Activated CD8-positive, alpha-beta T cell treated with anti-CD3 and anti-CD28 coated beads for 36 hours (primary cell): ENCODE measurements around the gene LEUTX. TPM values are rescaled to one million over a fixed set of nuclear protein-coding genes. Genes with fewer than 3 reads are reported as not detected.
"Not testable (repeated sequence)": the region's sequence is repeated elsewhere in the genome, so short reads cannot be mapped to it uniquely, and the experiment has no call there.

Experiments used
- ATAC-seq: fragments of 200-7000 bp; cut with Tn5 transposase; one replicate; pipeline ENCODE4 v1.10.0; 2021; ENCODE audit warnings: mild to moderate bottlenecking, moderate library complexity
- CTCF ChIA-PET: fragments of 350-600 bp; sonication (Branson Sonifier 250); formaldehyde crosslinking; loops from one replicate; lab custom pipeline; 2021; ENCODE audit warnings: antibody characterized with exemption; lab: Charles Lee
- POLR2A ChIA-PET: fragments of 350-600 bp; sonication (Branson Sonifier 250); formaldehyde crosslinking; loops from one replicate; lab custom pipeline; 2021; ENCODE audit warnings: antibody characterized with exemption; lab: Charles Lee
- DNase-seq: peaks from one replicate; pipeline ENCODE4 v3.0.0-alpha.2; 2020
- H3K27ac Mint-ChIP-seq: one replicate; pipeline ENCODE4 v1.8.0; 2021; ENCODE audit warnings: mild to moderate bottlenecking, mixed read lengths
- H3K27me3 Mint-ChIP-seq: one replicate; pipeline ENCODE4 v1.8.0; 2021; ENCODE audit warnings: mixed read lengths
- H3K36me3 Mint-ChIP-seq: one replicate; pipeline ENCODE4 v1.8.0; 2021; ENCODE audit warnings: low read depth, mixed read lengths
- H3K4me1 Mint-ChIP-seq: one replicate; pipeline ENCODE4 v1.8.0; 2021; ENCODE audit warnings: low read depth, mixed read lengths
- H3K4me3 Mint-ChIP-seq: one replicate; pipeline ENCODE4 v1.8.0; 2021; ENCODE audit warnings: mild to moderate bottlenecking, moderate library complexity, mixed read lengths
- H3K9me3 Mint-ChIP-seq: one replicate; pipeline ENCODE4 v1.8.0; 2021; ENCODE audit warnings: mixed read lengths
- intact Hi-C: fragments of 100-400 bp; cut with micrococcal nuclease; formaldehyde crosslinking; loops from one replicate; pipeline ENCODE4 v1.10.0; 2022
- total RNA-seq, 2 experiments: library from RNA; stranded (reverse); gene quantifications; one replicate each; pipeline ENCODE4 v1.2.3, GENCODE V29; 2021
- TF ChIP-seq, protein P1 (sequence below): fragments of 200-600 bp; IDR thresholded peaks from one replicate; pipeline ENCODE4 v1.8.0; 2022; ENCODE audit warnings: antibody characterized with exemption, mild to moderate bottlenecking

Gene LEUTX
- total RNA-seq, 2 experiments from 2014 or later: not detected

DNA sequence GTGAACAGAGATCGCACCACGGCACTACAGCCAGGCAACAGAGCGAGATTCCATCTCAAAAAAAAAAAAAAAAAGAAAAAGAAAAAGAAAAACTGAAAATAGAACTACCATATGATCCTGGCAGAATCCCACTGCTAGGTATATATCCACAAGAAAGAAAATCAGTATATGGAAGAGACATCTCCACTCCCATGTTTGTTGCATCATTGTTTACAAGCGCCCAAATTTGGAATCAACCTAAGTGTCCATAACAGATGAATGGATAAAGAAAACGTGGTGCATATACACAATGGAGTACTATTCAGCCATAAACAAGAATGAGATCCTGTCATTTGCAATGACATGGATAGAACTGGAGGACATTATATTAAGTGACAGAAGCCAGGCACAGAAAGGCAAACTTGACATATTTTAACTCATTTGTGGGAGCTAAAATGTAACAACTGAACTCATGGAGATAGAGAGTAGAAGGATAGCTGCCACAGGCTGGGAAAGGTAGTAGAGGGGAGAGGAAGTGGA, 29.3 kb downstream of the LEUTX start:
- POLR2A ChIA-PET: interaction anchor here (0.6 kb wide), 1 partner anchor 37 kb away, joined by 3 read pairs; no protein-coding TSS in a partner anchor
- CTCF ChIA-PET: interaction anchor here (0.7 to 2.6 kb wide), 3 partner anchors 11 to 36 kb away, joined by 3 to 16 read pairs (median 3); no protein-coding TSS in a partner anchor
- intact Hi-C loops: no loop called here

GRCh38 chr19:39808688-39809087, 30.0 kb downstream of the LEUTX start:
- H3K4me3 Mint-ChIP-seq, H3K27me3 Mint-ChIP-seq, ATAC-seq, H3K36me3 Mint-ChIP-seq, H3K9me3 Mint-ChIP-seq, intact Hi-C loops, DNase-seq, H3K4me1 Mint-ChIP-seq, H3K27ac Mint-ChIP-seq: not testable (repeated sequence)
- CTCF ChIA-PET: interaction anchor here (0.7 to 2.6 kb wide), 3 partner anchors 12 to 35 kb away, joined by 3 to 16 read pairs (median 3); no protein-coding TSS in a partner anchor
- POLR2A ChIA-PET: interaction anchor here (1.2 kb wide), 1 partner anchor 36 kb away, joined by 4 read pairs; no protein-coding TSS in a partner anchor

More for the DNA sequence above, 29.3 kb downstream of the LEUTX start:
- TF ChIP-seq, protein P1, sequence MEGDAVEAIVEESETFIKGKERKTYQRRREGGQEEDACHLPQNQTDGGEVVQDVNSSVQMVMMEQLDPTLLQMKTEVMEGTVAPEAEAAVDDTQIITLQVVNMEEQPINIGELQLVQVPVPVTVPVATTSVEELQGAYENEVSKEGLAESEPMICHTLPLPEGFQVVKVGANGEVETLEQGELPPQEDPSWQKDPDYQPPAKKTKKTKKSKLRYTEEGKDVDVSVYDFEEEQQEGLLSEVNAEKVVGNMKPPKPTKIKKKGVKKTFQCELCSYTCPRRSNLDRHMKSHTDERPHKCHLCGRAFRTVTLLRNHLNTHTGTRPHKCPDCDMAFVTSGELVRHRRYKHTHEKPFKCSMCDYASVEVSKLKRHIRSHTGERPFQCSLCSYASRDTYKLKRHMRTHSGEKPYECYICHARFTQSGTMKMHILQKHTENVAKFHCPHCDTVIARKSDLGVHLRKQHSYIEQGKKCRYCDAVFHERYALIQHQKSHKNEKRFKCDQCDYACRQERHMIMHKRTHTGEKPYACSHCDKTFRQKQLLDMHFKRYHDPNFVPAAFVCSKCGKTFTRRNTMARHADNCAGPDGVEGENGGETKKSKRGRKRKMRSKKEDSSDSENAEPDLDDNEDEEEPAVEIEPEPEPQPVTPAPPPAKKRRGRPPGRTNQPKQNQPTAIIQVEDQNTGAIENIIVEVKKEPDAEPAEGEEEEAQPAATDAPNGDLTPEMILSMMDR: no peak
- no peak for DNase-seq
- H3K4me3 Mint-ChIP-seq: no peak overlapping the region
- H3K36me3 Mint-ChIP-seq: no peaks in the 10 kb centered on the region
- H3K9me3 Mint-ChIP-seq: no peaks in the 10 kb centered on the region
- H3K4me1 Mint-ChIP-seq: no peaks in the 10 kb centered on the region
- no peak for ATAC-seq
- no peak overlapping the region for H3K27ac Mint-ChIP-seq
- peaks cover 5% of the 10 kb centered on the region for H3K27me3 Mint-ChIP-seq

GRCh38 chr19:39809368-39809767, 30.7 kb downstream of the LEUTX start:
- Mint-ChIP-seq H3K27ac (no peak overlapping the region), H3K36me3 (no peaks in the 10 kb centered on the region), H3K4me1 (no peaks in the 10 kb centered on the region), H3K9me3 (no peaks in the 10 kb centered on the region), H3K4me3 (no peak overlapping the region), H3K27me3 (peaks cover 1% of the 10 kb centered on the region)
- intact Hi-C loops: no loop called here
- ChIA-PET POLR2A (interaction anchor here (1.2 kb wide), 1 partner anchor 35 kb away, joined by 4 read pairs; no protein-coding TSS in a partner anchor), CTCF (interaction anchor here (2.6 kb wide), 1 partner anchor 17 kb away, joined by 16 read pairs; no protein-coding TSS in a partner anchor)
- TF ChIP-seq, protein P1: no peak
- DNase-seq: no peak
- ATAC-seq: no peak

- ChIA-PET POLR2A (interaction anchor here (0.9 kb wide), 1 partner anchor 9 kb away, joined by 3 read pairs; no protein-coding TSS in a partner anchor), CTCF (interaction anchor here (0.8 kb wide), 1 partner anchor 18 kb away, joined by 3 read pairs; no protein-coding TSS in a partner anchor)
- Mint-ChIP-seq H3K27ac (no peak overlapping the region), H3K36me3 (no peaks in the 10 kb centered on the region), H3K9me3 (no peaks in the 10 kb centered on the region), H3K4me3 (no peak overlapping the region), H3K27me3 (no peaks in the 10 kb centered on the region), H3K4me1 (no peaks in the 10 kb centered on the region)
- DNase-seq (no peak), ATAC-seq (no peak)
- TF ChIP-seq, protein P1: no peak
- intact Hi-C loops: no loop called here
Observed at GRCh38 chr19:39810424-39810823, 31.8 kb downstream of the LEUTX start.

DNA sequence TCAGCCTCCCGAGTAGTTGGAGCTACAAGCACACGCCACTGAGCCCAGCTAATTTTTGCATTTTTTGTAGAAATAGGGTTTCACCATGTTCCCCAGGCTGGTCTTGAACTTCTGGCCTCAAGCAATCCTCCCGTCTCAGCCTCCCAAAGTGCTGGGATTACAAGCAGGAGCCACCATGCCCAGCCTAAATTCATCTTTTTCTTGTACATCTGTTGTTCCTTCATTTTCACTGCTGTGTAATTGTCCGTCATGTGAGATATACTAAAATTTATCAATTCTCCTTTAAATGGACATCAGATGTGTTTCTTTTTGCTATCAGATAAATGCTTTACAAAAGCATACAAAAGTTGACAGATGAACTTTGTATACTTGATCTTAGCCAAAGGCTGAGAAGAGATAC, 32.4 kb downstream of the LEUTX start:
- peaks cover 2% of the 10 kb centered on the region for H3K4me1 Mint-ChIP-seq
- no peak overlapping the region for H3K27ac Mint-ChIP-seq
- intact Hi-C loops: no loop called here
- no peaks in the 10 kb centered on the region for H3K9me3 Mint-ChIP-seq
- TF ChIP-seq, protein P1: no peak
- ChIA-PET CTCF (interaction anchor here (0.8 kb wide), 1 partner anchor 18 kb away, joined by 3 read pairs; no protein-coding TSS in a partner anchor), POLR2A (interaction anchor here (0.9 kb wide), 1 partner anchor 8 kb away, joined by 3 read pairs; no protein-coding TSS in a partner anchor)
- no peaks in the 10 kb centered on the region for H3K36me3 Mint-ChIP-seq
- ATAC-seq (no peak), DNase-seq (no peak)
- H3K27me3 Mint-ChIP-seq: no peaks in the 10 kb centered on the region
- no peak overlapping the region for H3K4me3 Mint-ChIP-seq
